Mucosa of descending colon (tissue), 3 donors: ENCODE data around the gene CAVIN1. TPM values are rescaled to one million over a fixed set of nuclear protein-coding genes. Genes with fewer than 3 reads are reported as not detected.
A peak's percentile ranks its signal among the peaks of the same experiment; 100 is the strongest.

ENCODE experiments used
- ATAC-seq: fragments of 200-7000 bp; cut with Tn5 transposase; one replicate; pipeline ENCODE4 v1.9.1; 2020; ENCODE audit warnings: mild to moderate bottlenecking, moderate library complexity
- DNase-seq, 3 donors: peaks; one replicate each; pipeline ENCODE4 v3.0.0-alpha.2; 2020
- H3K36me3 ChIP-seq: fragments of 200-600 bp; one replicate; pipeline ENCODE4 v1.8.0; 2021; ENCODE audit warnings: low read depth, mild to moderate bottlenecking
- H3K4me1 ChIP-seq: fragments of 200-600 bp; one replicate; pipeline ENCODE4 v1.8.0; 2021; ENCODE audit warnings: low read depth, mild to moderate bottlenecking
- H3K4me3 ChIP-seq: fragments of 200-600 bp; one replicate; pipeline ENCODE4 v1.8.0; 2021; ENCODE audit warnings: mild to moderate bottlenecking
- H3K9me3 ChIP-seq: fragments of 200-600 bp; one replicate; pipeline ENCODE4 v1.8.0; 2021; ENCODE audit warnings: mild to moderate bottlenecking
- CTCF ChIP-seq: fragments of 200-600 bp; IDR thresholded peaks from one replicate; pipeline ENCODE4 v1.8.0; 2022; ENCODE audit warnings: antibody characterized with exemption, mild to moderate bottlenecking
- intact Hi-C, 2 donors: fragments of 100-400 bp; cut with DNase I in 1 of 2; cut with micrococcal nuclease in 1 of 2; formaldehyde crosslinking; loops; one replicate each; pipeline versions ENCODE4 v1.11.0 to v1.11.1; 2022; cut with DNase I, micrococcal nuclease
- total RNA-seq, 3 donors: library from RNA; stranded (reverse); fragmentation: NEBNext Ultra II Directional in 2 of 3; extraction: Animal tissue kit (Norgen Biotek cat#: 25700) in 2 of 3; gene quantifications; one replicate each; pipeline versions ENCODE4 v1.2.1 to v1.2.4, GENCODE V29; 2021 to 2023
- donor health status: DM: no; HTN: no; CAD: no; lungs with moderate emphysema.
- donor health status: DM: no; HTN: no; CAD: no.
- donor health status: DM: no; HTN: yes; CAD: no.

The CAVIN1 gene
- total RNA-seq, 3 donors from 2014 or later = 19.3 to 246 (median 52.4) TPM

GRCh38 chr17:42381898-42382297, 41.2 kb downstream of the CAVIN1 start:
- H3K36me3 ChIP-seq = no peaks in the 10 kb centered on the region
- H3K9me3 ChIP-seq = no peaks in the 10 kb centered on the region
- DNase-seq = no peak
- peaks cover 46% of the 10 kb centered on the region for H3K4me1 ChIP-seq
- H3K4me3 ChIP-seq = no peak overlapping the region
- intact Hi-C loops = no loop called here
- no peak for TF ChIP-seq CTCF
- ATAC-seq = no peak

DNA sequence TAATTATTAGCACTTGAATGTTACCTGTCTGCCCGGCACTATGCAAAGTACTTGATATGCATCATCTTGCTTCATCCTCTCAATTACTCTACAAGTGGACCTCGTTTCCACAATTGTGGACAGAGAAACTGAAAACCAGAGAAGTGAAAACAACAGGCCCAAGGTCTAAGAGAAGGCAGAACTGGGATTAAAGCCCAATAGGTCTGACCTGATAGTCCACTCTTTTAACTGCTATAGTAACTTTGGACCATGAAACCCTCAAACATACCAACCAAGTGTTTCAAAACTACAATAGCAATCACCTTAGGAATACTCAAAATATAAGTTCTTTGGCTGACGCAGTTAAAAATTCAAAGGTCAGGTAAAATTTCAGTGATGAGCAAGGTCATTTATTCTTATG, 42.1 kb downstream of the CAVIN1 start:
- DNase-seq = no peak
- ATAC-seq = no peak
- no peak for TF ChIP-seq CTCF
- intact Hi-C loops = no loop called here
- Histone ChIP-seq H3K36me3 (no peaks in the 10 kb centered on the region), H3K9me3 (no peaks in the 10 kb centered on the region), H3K4me3 (no peak overlapping the region), H3K4me1 (peaks cover 39% of the 10 kb centered on the region)

GRCh38 chr17:42378959-42379594, 44.0 kb downstream of the CAVIN1 start:
- no peak for TF ChIP-seq CTCF
- no peak overlapping the region for H3K4me3 ChIP-seq
- no peaks in the 10 kb centered on the region for H3K36me3 ChIP-seq
- intact Hi-C loops = no loop called here
- no peaks in the 10 kb centered on the region for H3K9me3 ChIP-seq
- ATAC-seq (peak; percentile 89), DNase-seq (peak in 1 of 3 donors; percentile 38)
- H3K4me1 ChIP-seq = peaks cover 34% of the 10 kb centered on the region

GRCh38 chr17:42378359-42378958, 44.6 kb downstream of the CAVIN1 start:
- ATAC-seq (no peak), DNase-seq (no peak)
- Histone ChIP-seq H3K4me3 (no peak overlapping the region), H3K9me3 (no peaks in the 10 kb centered on the region), H3K36me3 (no peaks in the 10 kb centered on the region), H3K4me1 (peaks cover 34% of the 10 kb centered on the region)
- TF ChIP-seq CTCF = no peak
- intact Hi-C loops = no loop called here

GRCh38 chr17:42373896-42374295, 49.2 kb downstream of the CAVIN1 start:
- intact Hi-C loops = no loop called here
- Histone ChIP-seq H3K4me3 (no peak overlapping the region), H3K4me1 (peaks cover 17% of the 10 kb centered on the region), H3K36me3 (no peaks in the 10 kb centered on the region), H3K9me3 (no peaks in the 10 kb centered on the region)
- TF ChIP-seq CTCF = no peak
- ATAC-seq (no peak), DNase-seq (no peak)
